SK-MEL-5 (cell line): ENCODE measurements around the gene BORCS5. TPM values are rescaled to one million over a fixed set of nuclear protein-coding genes. Genes with fewer than 3 reads are reported as not detected.
A peak's percentile ranks its signal among the peaks of the same experiment; 100 is the strongest.

Experiments
- DNase-seq: peaks from one replicate; pipeline ENCODE4 v3.0.0-alpha.2; 2016; ENCODE audit warnings: low read depth, low spot score
- in situ Hi-C: cut with HindIII; loops from 2 replicates; pipeline ENCODE4 v1.10.0; 2016; ENCODE audit warnings: low sequenced_read_pairs, high pct_unique_total_duplicates, low pct_unique_long_range_greater_than_20kb
- total RNA-seq: library from RNA; depleted of rRNA; stranded (reverse); fragments of >200 nt; shearing (Covaris generic); gene quantifications from 2 replicates; pipeline ENCODE4 v1.2.3, GENCODE V29; 2014

BORCS5 gene
- total RNA-seq, 1 experiment from 2014 or later: 13.2 TPM

DNA sequence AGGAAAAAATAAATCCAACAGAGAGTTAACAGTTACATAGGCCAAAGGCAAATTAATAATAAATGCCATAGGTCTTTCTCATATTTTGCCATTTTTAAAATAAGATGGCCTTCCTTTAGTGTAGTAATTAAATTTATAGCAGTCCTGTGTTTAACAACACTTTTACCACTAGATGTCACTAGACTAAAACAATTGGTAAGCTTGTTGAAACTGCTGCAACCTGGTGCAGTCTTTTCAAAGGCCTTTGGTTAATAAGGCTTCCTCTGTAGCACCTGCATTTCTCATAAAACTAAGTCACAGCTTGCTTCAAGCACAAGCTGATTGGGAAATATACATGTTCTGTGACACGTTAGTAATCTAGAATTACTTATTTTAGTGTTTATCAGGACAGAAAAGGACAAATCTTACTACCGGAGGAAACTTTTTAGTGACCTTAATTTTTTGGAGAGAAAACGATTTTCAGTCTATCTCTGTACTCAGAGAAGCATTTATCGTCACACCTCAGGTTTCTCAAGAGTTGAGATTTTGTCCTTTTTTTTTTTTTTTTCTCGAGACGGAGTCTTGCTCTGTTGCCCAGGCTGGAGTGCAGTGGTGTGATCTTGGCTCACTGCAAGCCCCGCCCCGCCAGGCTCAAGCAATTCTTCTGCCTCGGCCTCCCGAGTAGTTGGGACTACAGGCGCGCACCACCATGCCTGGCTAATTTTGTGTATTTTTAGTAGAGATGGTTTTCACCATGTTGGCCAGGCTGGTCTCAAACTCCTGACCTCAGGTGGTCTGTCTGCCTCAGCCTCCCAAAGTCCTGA, 20.0 kb downstream of the BORCS5 start:
- in situ Hi-C loops: no loop called here
- peak; percentile 87 for DNase-seq

DNA sequence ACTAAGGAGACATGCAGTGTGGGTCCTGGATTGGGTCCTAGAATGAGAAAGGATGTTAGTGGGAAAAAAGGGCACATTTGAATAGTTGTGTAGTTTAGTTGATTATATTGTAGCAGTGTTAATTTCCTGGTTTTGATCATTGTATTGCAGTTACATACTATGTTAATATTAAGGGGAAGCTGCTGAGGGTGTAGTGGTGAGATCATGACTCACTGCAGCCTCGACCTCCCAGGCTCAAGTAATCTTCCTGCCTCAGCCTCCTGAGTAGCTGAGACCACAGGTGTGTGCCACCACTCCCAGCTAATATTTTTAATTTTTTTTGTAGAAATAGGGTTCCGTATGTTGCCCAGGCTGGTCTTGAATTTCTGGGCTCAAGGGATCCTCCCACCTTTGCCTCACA, 21.7 kb downstream of the BORCS5 start:
- in situ Hi-C loops: no loop called here
- no peak for DNase-seq

DNA sequence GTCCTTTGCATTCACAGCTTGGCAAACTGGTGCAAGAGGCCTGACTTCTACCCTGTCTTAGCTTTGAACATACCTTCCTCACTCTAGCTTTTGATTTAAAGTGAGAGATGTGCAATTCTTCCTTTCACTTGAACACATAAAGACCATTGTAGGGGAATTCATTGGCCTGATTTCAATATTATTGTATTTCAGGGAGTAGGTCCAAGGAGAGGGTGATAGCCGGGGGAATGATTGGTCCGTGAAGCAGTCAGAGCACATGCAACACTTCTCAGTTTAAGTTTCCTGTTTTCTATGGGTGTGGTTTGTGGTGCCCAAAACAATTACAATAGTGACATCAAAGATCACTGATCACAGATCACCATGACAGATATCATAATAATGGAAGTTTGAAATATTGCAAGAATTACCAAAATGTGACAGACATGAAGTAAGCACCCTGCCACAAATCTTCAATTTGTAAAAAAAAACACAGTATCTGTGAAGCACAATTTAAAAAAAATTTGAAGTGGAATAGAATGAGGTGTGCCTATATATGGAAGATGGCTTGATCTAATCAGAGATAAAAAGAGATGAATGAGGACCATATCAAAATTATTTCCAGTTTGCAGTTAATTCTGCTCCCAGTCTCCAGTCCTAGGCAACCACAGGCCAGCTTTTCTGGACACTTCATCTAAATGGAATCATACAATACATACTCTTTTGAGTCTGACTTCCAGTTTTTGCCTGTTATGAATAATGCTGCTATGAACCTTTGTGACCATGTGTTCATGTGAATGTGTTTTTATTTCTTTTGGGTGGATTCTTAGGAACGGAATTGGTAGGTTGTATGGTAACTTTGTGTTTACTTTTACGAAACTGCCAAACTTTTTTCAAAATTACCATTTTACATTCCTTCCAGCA, 23.2 kb downstream of the BORCS5 start:
- DNase-seq: no peak
- in situ Hi-C loops: no loop called here

DNA sequence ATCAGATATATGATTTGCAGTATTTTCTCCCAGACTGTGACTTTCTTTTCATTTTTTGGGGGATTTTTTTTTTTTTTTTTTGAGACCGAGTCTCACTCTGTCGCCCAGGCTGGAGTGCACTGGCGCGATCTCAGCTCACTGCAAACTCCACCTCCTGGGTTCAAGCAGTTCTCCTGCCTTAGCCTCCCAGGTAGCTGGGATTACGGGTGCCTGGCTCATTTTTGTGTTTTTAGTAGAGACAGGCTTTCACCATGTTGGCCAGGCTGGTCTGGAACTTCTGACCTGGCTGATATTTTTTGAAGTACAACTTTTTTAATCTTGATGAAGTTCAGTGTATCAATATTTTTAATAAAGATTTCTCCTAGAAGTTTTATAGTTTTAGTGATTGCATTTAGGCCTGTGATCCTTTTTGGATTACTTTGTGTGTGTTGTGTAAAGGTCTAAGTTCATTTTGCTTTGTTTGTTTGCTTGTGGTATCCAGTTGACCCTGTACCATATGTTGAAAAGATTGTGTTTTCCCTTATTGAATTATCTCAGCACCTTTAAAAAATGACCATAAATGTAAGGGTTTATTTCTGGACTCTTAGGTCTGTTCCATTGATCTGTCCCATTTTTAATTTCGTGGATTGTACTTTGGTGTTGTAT, 24.2 kb downstream of the BORCS5 start:
- no peak for DNase-seq
- in situ Hi-C loops: no loop called here

DNA sequence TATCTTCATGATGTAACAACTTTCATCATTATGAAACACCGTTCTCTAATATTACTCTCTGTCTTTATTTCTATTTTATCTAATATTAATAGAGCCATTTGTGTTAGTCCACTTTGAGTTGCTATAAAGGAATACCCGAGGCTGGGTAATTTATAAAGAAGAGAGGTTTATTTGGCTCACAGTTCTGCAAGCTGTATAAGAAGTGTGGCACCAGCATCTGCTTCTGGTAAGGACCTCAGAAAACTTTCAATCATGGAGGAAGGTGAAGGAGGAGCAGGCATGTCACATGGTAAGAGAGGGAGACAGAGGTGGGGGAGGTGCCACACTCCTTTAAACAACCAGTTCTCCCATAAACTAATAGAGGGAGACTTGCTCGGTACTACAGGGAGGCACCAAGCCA, 25.1 kb downstream of the BORCS5 start:
- in situ Hi-C loops: no loop called here
- DNase-seq: no peak

DNA sequence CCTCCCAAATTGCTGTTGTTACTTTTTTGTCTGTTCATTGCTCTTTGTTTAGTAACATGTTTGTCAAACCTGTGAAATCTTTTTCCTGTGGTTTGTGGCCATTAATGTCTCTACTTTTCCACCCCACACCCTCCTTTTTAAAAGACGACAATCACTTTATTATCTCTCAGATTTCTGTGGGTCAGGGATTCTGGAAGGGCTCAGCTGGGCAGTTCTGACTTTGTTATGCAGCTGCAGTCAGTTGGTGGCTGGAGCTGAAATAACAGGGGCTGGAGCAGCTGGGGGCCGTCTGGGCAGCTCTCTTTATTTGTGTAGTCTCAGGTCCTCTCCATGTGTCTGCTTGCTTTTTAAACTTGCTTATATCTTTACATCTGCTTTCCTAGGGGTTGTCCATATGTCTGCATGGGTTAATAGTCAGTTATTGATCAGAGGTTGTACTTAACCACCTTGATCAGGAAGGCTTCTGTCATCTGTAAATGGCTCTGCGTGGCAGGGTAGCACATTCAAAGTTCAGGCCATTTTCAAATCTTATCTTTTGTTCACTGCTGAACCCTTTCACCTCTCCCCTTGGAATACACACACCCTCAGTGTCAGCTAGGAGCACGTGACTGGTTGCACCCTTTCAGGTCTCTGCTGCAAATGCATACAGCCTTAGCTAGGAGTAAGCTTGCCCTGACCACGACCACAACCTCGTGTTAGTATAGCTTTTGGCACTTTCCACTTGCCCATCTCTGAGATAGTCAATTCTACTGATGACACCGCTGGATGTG, 27.9 kb downstream of the BORCS5 start:
- DNase-seq: peak; percentile 26
- in situ Hi-C loops: no loop called here

DNA sequence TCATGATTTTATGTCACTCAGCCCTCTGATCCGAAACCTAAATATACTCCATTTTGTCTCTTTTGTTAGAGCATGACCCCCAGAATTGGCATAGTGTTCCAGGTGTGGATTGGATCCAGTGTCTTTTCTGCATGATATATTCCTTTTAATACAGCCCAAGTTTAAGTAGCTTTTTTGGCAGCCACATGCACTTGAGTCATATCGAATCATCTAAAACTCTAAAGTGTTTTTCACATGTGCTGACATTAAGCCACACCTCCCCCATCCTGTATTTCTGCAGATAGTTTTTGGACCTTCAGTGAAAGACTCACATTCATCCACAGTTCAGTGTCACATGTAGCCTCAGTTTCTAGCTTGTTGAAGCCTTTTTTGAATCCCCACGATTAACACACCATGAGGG, 30.6 kb downstream of the BORCS5 start:
- DNase-seq: peak; percentile 32
- in situ Hi-C loops: no loop called here

DNA sequence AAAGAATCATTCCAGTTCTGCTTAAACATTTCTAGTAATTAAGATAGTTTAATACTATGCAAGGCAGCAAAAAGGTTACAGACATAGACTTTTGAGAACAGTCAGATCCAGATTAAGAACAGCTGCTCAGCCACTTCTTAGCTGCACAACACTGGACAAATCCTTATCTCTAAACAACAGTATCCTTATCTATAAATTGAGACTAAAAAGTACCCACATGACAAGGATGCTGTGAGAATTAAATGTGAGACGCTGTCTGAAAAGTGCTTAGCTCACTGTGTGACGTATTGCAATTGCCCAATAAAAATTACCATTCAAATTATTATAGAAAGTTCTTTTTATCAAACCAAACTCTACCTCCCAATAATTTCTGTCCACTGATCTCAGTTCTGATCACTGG, 35.5 kb downstream of the BORCS5 start:
- in situ Hi-C loops: no loop called here
- no peak for DNase-seq

DNA sequence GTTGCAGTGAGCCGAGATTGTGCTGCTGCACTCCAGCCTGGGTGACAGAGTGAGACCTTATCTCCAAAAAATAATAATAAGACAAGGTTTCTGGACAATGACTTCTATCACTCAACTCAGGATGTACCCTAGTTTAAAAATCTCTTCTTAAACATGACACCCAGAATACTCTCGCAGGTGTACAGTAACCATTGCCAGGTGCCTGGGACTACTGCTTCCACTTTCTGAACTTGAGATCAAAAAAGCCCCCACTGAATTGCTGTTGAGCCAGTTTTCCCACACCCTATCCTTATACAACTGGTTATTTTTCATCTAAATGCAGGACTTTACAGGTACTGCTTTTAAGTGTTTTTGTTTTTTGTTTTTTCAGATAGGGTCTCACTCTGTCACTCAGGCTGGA, 36.3 kb downstream of the BORCS5 start:
- in situ Hi-C loops: no loop called here
- DNase-seq: no peak

DNA sequence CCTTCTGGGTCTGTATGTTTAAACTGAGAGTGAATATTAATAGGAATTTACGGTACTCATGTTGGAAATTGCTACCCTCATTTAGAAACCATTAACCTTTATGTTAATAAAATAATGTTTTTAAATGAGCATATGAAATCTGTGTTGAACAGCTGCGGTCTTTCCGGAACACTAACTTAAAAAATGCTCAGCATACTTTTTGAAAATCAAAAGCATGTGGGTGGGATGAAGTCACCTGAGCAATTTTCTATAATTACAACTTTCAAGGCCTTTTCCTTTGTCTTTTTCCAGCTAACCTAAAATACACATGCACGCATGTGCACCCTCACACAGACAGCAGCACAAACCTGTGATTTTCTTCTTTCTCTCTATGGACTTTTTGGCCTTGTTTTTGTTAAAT, 39.8 kb downstream of the BORCS5 start:
- DNase-seq: no peak
- in situ Hi-C loops: no loop called here

DNA sequence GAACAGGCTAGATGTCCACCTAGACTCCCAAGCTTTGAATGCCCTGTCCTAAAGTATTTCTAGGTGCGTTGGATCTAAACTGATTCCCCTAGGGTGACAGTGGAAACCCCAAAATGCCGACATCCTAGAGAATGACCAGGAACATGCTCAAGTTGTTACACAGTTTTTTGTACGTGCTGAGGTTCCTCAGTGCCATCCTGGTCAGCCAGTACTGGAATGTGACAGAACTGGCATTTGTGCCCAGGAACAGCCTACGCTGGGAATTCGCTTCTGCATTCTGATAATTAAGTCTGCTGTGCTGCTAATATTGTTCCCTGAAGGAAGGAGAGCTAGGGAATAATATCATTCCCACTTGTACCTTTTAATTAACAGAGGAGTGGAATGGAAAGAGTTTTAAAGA, 40.3 kb downstream of the BORCS5 start:
- DNase-seq: no peak
- in situ Hi-C loops: no loop called here

DNA sequence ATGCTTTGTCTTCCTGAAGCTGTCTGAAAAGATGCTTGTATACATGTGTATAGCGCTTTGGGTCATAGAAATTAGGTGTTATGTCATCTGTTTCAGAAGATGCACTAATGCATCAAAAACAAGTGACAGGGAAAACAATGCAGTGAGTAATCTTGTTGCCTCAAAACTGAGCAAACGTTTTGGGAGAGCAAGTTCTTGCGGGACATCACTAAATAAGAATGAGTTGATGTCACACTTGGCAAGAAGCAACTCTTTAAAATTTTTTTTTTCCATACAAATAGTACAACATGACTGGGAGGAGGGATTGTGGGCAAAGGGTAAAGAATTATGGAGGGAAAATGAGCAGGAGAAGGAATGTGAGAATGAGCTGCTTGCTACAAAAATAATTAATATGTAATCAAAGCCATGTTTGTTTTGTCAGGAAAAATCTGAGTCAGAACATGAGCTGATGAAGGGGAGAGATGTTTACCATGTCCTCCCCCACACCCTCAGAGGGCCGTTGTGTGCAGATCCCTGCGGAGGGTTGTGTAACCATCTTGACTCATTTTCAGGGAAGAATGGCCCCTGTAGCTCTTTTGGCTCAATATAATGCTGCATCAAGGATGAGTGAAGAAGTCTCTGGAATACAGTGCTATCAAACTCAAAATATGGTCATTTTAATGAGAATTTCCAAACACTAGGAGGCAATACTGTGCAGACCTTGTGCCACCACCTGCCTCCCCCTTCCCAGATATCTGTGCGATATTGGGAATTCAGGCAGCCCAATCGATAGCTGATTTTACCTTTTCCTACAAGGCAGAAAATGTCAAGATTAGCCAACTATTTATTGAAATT, 41.4 kb downstream of the BORCS5 start:
- DNase-seq: peak; percentile 46
- in situ Hi-C loops: no loop called here

DNA sequence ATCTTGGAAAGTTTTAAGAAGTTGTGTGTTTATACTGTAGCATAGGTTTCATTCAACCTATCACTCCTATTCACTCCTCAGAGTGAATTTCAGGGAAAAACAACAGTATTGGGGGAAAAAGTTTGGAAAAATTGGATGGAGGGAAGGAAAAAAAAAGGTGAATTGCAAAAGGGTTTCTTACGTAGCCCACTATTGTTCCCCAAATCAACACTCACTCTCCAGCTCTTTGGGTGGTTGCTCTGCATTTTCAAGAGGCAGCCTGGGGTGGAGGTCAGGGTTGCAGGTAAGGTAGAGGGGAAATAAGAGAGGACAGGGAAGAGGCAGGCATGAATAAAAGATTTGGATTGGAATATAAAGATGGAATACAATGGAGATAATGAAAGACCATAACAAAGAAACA, 42.3 kb downstream of the BORCS5 start:
- in situ Hi-C loops: no loop called here
- DNase-seq: no peak

DNA sequence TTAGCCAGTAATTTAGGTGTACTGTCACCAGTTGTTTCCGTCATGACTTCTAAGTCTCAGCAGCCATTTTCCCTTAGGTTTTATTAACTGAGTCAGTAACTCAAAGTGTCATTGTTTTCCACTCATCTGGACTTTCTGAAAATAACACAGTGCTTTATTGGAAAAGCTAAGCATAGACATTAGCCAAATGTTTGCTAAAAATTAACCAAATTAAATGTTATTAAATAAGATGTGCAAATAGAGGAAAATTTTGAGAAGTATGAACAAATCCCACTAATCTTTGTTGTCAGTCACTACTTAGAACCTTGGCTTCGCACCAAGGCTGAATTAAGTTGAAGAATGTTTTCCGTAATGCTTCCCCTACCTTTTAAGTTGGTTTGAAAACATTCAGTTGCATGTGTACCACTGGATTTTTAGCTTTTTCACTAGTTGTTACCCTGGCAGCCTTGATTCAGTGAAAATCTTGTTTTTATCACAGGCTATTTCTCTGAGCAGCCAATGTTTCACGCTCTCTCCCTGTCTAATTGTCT, 43.0 kb downstream of the BORCS5 start:
- no peak for DNase-seq
- in situ Hi-C loops: no loop called here

DNA sequence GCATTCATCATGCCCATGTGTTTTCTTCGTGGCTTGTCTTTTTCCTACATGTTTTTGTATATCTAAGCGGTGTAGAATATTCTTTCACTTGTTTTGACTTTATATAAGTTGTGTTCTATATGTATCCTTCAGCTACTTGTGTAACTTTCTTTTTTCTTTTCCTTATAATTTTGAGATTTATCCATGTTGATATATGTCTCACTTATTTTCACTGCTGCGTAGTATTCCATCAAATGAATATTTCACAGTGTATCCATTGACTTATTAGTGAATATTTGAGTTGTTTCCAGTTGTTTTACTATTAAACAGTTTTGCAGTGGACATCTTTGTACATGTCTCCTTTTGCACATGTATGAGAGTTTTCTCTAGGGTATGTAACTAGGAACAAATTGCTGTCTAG, 43.9 kb downstream of the BORCS5 start:
- in situ Hi-C loops: no loop called here
- no peak for DNase-seq

DNA sequence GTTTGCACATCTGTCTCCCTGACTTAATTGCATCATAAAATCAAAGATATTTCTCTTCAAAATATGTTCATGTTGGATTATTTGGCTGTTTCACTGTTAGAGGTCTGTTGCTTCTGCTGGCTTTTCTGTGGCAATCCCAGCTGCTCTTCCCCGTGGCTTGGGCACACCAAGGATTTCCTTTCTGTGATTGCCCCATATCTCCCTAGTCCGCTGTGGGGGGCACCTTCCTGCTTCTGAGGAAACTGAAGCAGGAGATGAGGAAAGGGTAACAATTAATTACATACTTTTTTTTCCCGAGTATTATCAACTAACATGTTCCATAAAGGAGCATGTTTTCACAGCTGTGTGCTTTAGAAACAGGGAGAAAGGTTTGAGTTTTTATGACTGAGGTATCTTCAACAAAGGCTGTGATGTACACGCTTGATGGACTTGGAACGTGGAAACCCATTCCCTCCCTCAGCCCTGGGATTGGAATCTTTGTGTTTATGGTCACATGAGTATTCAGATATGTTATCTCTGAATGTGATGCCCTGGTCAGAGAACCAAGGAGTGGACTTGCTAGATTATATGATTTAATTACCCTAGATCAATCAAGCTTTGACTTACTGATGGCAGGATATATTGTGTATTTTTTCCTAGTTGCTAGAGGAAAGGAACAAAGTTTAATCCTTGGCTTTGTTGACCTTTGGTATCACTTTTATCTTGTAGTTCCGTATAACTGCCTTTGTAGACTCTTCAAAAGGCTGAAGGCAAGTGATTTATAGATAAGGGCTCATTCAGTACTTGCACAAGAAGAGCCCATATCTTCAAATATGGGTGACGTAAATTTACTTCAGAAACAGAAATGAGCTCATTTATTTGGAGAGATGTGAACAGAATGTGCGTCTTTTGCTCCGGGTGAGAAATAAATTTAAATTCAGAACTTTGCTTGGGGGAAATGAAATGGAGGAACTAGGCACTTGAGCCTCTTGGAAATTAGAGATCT, 46.7 kb downstream of the BORCS5 start:
- in situ Hi-C loops: no loop called here
- DNase-seq: peak; percentile 50
